Type B pancreatic cell (in vitro differentiated cells): ENCODE measurements around the gene ST6GALNAC2. TPM values are rescaled to one million over a fixed set of nuclear protein-coding genes. Genes with fewer than 3 reads are reported as not detected.
A peak's percentile ranks its signal among the peaks of the same experiment; 100 is the strongest.

Experiments
- DNase-seq: peaks from one replicate; pipeline ENCODE4 v3.0.0; 2021; ENCODE audit warnings: mixed read lengths; ENCODE audit not compliant: unreplicated experiment; ENCODE audit errors: extremely low spot score
- H3K27ac Mint-ChIP-seq: 2 replicates; pipeline ENCODE4 v1.8.0; 2021; ENCODE audit warnings: mild to moderate bottlenecking, mixed read lengths
- H3K27me3 Mint-ChIP-seq: 2 replicates; pipeline ENCODE4 v1.8.0; 2021; ENCODE audit warnings: mixed read lengths
- H3K36me3 Mint-ChIP-seq: 2 replicates; pipeline ENCODE4 v1.8.0; 2021; ENCODE audit warnings: mixed read lengths
- H3K4me1 Mint-ChIP-seq: one replicate; pipeline ENCODE4 v1.8.0; 2021; ENCODE audit warnings: mixed read lengths; ENCODE audit not compliant: unreplicated experiment
- H3K4me3 Mint-ChIP-seq: 2 replicates; pipeline ENCODE4 v1.8.0; 2021; ENCODE audit warnings: mild to moderate bottlenecking, mixed read lengths
- H3K9me3 Mint-ChIP-seq: 2 replicates; pipeline ENCODE4 v1.8.0; 2021; ENCODE audit warnings: mixed read lengths
- total RNA-seq: library from RNA; stranded (reverse); gene quantifications from 2 replicates; pipeline ENCODE4 v1.2.1, GENCODE V29; 2021; ENCODE audit warnings: low replicate concordance
- TF ChIP-seq, protein P1 (sequence below): fragments of 200-600 bp; sonication (generic); conservative IDR thresholded peaks from 2 replicates; pipeline ENCODE4 v1.5.0; 2021; ENCODE audit warnings: antibody characterized with exemption, mild to moderate bottlenecking

The ST6GALNAC2 gene
- total RNA-seq, 1 donor from 2014 or later, result 4.3 TPM

DNA sequence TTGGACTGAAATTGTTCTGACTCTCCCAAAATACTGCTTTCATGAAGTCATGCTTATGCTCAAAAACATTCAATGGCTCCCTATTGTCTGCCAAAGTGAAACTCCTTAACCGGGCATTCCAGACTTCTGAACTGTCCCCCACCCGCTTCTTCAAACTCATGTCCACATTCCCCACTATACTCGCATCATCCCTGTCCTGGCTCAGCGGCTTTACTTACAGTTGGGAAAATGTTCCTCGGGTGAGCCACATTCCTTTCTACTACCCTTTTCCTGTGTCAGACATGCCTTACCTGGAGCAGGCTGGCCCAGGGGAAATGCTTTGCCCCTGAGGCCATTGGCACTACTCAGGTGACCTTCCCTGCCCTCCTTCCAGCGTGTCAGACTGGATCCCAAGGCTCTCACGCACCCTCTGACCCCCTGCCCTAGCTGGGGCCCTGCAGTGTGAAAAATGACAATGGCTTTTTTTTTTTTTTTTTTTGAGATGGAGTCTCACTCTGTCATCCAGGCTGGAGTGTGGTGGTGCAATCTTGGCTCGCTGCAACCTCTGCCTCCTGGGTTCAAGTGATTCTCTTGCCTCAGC is 53.5 kb downstream of the ST6GALNAC2 start:
- H3K27me3 Mint-ChIP-seq, result peaks cover 27% of the 10 kb centered on the region
- DNase-seq, result no peak
- H3K27ac Mint-ChIP-seq, result peak overlapping the region; percentile 75
- TF ChIP-seq, protein P1, sequence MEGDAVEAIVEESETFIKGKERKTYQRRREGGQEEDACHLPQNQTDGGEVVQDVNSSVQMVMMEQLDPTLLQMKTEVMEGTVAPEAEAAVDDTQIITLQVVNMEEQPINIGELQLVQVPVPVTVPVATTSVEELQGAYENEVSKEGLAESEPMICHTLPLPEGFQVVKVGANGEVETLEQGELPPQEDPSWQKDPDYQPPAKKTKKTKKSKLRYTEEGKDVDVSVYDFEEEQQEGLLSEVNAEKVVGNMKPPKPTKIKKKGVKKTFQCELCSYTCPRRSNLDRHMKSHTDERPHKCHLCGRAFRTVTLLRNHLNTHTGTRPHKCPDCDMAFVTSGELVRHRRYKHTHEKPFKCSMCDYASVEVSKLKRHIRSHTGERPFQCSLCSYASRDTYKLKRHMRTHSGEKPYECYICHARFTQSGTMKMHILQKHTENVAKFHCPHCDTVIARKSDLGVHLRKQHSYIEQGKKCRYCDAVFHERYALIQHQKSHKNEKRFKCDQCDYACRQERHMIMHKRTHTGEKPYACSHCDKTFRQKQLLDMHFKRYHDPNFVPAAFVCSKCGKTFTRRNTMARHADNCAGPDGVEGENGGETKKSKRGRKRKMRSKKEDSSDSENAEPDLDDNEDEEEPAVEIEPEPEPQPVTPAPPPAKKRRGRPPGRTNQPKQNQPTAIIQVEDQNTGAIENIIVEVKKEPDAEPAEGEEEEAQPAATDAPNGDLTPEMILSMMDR, result no peak
- peak overlapping the region; percentile 15 for H3K4me3 Mint-ChIP-seq
- no peaks in the 10 kb centered on the region for H3K9me3 Mint-ChIP-seq
- no peaks in the 10 kb centered on the region for H3K36me3 Mint-ChIP-seq
- peaks cover 30% of the 10 kb centered on the region for H3K4me1 Mint-ChIP-seq

DNA sequence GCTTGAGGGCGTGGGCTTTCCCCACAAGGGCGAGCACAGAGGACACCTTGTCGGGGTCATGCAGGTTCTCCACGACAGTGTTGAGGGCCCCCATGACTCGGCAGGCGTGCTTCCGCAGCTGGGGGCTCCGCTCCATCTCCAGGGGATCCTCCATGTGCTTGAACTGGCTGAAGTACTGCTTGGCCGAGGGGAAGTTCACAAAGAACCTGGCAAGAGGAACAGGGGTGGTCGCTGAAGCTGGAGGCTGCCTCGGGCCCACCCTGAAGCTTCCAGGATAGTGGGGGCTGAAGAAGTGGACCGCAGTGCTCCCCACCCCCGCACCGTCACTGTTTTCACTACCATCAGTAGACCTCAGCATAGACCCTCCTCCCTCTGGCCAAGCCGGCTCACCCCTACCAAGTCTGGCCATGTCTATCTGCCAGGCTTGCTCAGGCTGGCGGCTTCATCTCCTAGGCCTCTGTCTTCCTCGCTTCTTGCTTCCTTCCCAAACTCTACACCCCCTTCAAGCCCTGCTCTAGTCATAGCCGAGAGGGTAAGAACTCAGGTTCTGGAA is 54.1 kb downstream of the ST6GALNAC2 start:
- Mint-ChIP-seq H3K4me1 (peaks cover 31% of the 10 kb centered on the region), H3K27me3 (peaks cover 24% of the 10 kb centered on the region), H3K4me3 (peak overlapping the region; percentile 15), H3K36me3 (no peaks in the 10 kb centered on the region), H3K9me3 (no peaks in the 10 kb centered on the region), H3K27ac (peak overlapping the region; percentile 75)
- DNase-seq, result no peak
- TF ChIP-seq, protein P1, result no peak

DNA sequence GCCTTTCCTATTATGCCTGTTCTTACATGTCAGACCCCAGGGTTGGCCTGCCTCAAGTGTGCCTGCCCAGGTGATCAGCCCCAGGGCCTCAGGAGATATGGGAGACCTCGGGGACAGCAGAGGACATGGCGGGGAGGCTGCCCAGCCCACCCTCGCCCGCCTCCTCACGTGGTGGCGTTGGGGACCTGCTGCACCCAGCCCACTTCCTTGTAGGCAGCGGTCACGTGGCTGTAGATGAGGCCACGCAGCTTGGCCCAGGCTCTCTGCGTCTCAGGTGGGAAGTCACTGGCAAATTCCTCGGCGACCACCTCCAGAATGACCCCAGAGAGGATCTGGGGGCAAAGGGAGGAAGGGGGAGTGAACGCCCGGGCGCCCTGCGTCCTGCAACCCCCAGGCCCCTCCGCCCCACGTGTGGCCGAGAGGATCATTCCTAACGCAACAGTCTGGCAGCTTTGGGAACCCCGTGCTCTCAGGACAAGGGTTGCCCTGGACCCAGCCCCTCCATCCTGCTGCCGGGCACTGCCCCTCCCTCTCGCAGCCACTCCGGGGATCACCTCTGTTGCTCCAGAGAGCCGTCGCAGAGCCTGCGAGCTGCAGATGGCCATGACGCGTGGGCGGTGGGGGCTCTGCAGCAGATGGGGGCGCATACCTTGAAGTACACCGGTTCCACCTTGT is 54.7 kb downstream of the ST6GALNAC2 start:
- Mint-ChIP-seq H3K4me3 (no peak overlapping the region), H3K36me3 (no peaks in the 10 kb centered on the region), H3K9me3 (no peaks in the 10 kb centered on the region), H3K4me1 (peaks cover 31% of the 10 kb centered on the region), H3K27ac (no peak overlapping the region), H3K27me3 (peaks cover 19% of the 10 kb centered on the region)
- TF ChIP-seq, protein P1, result no peak
- no peak for DNase-seq

DNA sequence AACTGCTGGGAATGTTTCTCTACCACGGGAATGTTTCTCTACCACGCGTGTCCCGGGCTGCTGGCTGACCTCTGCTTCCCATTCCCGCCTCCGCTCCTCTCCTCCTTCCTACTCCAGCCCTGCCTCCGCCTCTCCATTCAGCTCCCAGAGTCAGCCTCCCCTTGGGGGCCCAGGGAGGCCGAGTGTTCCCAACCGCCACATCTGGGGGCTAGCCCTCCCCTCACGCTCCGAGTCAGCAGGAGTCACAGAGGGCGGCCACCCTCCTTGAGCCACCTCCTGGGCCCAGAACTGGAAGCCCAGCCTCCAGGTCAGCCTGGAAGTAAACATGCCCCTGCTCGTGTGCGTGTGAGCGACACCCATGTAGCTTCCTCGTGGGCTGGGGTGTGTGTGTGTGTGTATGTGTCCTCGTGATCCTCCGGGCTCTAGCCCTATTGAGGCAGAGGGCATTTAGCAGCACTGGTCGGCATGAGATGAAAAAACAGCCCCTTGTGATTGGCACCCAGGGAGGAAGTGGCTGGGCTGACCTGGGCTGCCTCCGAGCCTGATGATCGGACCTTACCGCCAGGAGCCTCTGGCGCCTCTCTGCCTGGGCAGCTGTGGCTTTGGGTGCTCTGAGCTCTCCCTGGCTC is 55.5 kb downstream of the ST6GALNAC2 start:
- peak overlapping the region; percentile 41 for H3K27ac Mint-ChIP-seq
- peaks cover 32% of the 10 kb centered on the region for H3K4me1 Mint-ChIP-seq
- H3K27me3 Mint-ChIP-seq, result peaks cover 13% of the 10 kb centered on the region
- TF ChIP-seq, protein P1, result no peak
- DNase-seq, result no peak
- H3K4me3 Mint-ChIP-seq, result peak overlapping the region; percentile 34
- no peaks in the 10 kb centered on the region for H3K36me3 Mint-ChIP-seq
- H3K9me3 Mint-ChIP-seq, result no peaks in the 10 kb centered on the region

DNA sequence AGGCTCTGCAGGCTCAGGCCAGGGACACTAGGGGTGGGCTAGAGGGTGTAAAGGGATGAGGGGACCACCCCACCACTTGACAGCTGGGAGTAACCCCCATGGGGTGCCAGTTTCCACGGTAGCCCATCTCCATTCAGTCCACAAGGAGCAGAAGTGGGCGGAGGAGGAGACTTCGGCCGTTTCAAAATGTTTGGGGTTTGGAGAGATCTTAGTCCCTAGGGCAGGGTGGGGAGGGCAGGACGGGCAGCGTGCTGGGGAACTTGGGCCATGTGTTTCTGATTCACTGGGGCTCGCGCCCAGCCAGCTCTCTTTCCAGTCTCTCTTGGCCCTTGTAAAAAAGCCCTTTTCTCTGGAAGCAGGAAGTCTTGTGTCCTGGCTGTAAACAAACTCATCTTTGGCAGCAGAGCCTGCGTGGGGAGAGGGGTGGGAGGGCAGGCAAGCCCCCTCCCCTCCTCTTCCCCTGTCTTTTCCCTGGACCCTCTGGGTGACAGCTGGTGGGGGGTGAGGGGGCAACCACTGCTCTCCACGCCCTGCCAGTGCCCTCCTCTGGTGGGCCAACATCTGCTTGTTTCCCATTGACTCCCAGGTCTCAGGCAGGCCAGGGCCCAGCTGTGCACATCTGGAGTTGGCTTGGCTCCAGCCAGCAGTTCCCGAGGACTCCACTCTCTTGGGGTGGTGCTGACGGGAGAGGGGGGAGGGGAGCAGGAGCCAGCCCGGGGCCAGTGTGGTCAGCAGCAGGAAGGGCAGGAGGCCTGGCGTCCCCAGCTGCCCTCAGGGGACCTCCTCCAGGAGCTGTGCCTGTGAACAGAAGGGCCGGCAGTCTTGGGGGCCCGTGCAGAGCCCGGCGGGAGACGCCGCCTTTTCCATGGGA is 56.2 kb downstream of the ST6GALNAC2 start:
- Mint-ChIP-seq H3K4me1 (peaks cover 40% of the 10 kb centered on the region), H3K27ac (peak overlapping the region; percentile 36), H3K9me3 (no peaks in the 10 kb centered on the region), H3K4me3 (peak overlapping the region; percentile 49), H3K36me3 (no peaks in the 10 kb centered on the region), H3K27me3 (peaks cover 14% of the 10 kb centered on the region)
- no peak for DNase-seq
- TF ChIP-seq, protein P1, result no peak
